H54 (cell line): ENCODE measurements around the gene DCAF4.
A peak's percentile ranks its signal among the peaks of the same experiment; 100 is the strongest.
"Not testable (repeated sequence)": the region's sequence is repeated elsewhere in the genome, so short reads cannot be mapped to it uniquely, and the experiment has no call there.

Experiments used
- DNase-seq: peaks from one replicate; pipeline ENCODE4 v3.0.0; 2011; ENCODE audit warnings: low spot score, mixed read lengths; ENCODE audit not compliant: insufficient read length
- FAIRE-seq: peaks from 3 replicates; lab custom pipeline; 2011; peaks lifted over from hg19 to GRCh38; lab: Jason Lieb, UNC
- POLR2A ChIP-seq: IDR thresholded peaks from 2 replicates; pipeline ENCODE4 v1.6.1; 2011; ENCODE audit warnings: low read depth, mild to moderate bottlenecking, low read length

The DCAF4 gene

GRCh38 chr14:72958548-72958947 lies 32.3 kb downstream of the DCAF4 start:
- no peak for TF ChIP-seq POLR2A
- DNase-seq = no peak
- no peak for FAIRE-seq

DNA sequence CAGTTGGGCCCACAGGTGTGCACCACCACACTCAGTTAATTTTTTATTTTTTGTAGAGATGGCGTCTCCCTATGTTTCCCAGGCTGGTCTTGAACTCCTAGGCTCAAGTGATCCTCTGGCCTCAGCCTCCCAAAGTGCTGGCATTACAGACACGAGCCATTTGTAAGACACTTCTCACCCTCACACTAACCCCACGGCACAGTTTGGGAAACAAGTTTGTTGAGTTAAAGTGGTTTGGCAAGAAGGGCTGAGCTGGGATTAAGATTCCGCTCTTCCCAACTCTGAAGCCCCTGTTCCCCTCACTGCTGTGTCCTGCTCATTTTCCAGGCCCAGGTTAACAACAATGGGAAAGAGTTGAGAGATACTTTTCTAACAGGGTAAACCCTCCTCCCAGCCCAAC lies 34.8 kb downstream of the DCAF4 start:
- not testable (repeated sequence) for FAIRE-seq, DNase-seq

DNA sequence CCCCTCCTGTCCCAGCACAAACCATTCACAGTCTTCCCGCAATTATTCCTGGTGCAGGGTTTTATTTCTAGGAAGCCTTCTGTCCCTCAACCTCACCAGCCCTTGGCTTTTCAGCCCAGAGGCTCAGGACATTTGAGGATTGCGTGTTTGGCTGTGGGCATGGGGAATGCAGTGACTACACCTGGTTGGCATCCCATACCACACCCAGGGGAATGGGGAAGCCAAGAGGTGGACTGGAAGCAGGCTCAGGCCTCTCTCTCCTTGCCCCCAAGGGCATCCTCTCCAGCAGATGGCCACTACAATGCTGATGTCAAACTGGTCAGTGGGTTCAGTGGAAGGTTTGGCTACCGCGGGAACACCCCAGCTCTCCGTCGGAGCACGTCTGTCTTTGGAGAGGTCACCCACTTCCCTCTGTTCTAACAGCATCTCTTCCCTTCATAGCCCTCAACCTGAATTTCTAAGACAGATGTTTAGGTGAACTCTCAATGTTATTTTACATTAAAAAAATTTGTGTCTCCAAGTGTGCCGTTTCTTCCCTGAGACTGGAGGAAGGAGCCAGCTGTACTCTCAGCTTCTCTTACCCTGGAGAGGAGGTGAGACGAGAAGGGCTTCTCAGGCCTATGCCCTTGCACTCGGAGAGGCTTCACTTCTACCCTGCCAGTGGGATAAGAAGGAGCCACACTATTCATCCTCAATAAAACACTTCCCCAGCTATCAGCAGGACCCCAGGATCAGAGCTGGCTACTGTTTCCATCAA lies 35.5 kb downstream of the DCAF4 start:
- DNase-seq = peak; percentile 82
- FAIRE-seq = peak; percentile 68
- no peak for TF ChIP-seq POLR2A

- not testable (repeated sequence) for DNase-seq
Measured at GRCh38 chr14:72962336-72962754, 36.1 kb downstream of the DCAF4 start.

GRCh38 chr14:72962829-72963312 lies 36.6 kb downstream of the DCAF4 start:
- peak; percentile 71 for FAIRE-seq
- peak; percentile 91 for DNase-seq
- TF ChIP-seq POLR2A = no peak

More at GRCh38 chr14:72962336-72962754, 36.1 kb downstream of the DCAF4 start:
- FAIRE-seq = not testable (repeated sequence)

DNA sequence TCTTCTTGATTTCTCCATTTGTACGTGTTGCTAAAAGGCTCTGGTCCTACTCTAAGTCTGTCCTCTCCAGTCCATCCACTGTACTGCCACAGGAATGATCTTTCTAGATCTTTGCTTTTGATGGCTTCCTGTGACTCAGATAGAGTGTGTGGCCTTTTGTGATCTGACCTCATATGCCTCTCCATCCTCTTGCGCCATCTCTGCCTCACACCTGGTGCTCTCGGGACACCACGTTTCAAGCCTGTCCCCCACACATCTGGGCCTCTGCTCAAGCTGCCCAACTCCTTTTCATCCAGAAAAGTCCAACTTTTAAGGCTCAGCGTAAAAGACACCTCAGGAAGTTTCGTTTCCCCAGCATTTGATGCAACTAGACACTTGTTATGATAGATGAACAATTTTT lies 39.0 kb downstream of the DCAF4 start:
- no peak for FAIRE-seq

GRCh38 chr14:72966038-72966437 lies 39.8 kb downstream of the DCAF4 start:
- no peak for FAIRE-seq
- TF ChIP-seq POLR2A = no peak
- DNase-seq = no peak

More for the DNA sequence above, 39.0 kb downstream of the DCAF4 start:
- DNase-seq = peak; percentile 38
- no peak for TF ChIP-seq POLR2A

GRCh38 chr14:72968316-72968715 lies 42.1 kb downstream of the DCAF4 start:
- DNase-seq = no peak
- no peak for TF ChIP-seq POLR2A
- FAIRE-seq = no peak

GRCh38 chr14:72970058-72970630 lies 43.9 kb downstream of the DCAF4 start:
- no peak for TF ChIP-seq POLR2A
- FAIRE-seq = no peak

DNA sequence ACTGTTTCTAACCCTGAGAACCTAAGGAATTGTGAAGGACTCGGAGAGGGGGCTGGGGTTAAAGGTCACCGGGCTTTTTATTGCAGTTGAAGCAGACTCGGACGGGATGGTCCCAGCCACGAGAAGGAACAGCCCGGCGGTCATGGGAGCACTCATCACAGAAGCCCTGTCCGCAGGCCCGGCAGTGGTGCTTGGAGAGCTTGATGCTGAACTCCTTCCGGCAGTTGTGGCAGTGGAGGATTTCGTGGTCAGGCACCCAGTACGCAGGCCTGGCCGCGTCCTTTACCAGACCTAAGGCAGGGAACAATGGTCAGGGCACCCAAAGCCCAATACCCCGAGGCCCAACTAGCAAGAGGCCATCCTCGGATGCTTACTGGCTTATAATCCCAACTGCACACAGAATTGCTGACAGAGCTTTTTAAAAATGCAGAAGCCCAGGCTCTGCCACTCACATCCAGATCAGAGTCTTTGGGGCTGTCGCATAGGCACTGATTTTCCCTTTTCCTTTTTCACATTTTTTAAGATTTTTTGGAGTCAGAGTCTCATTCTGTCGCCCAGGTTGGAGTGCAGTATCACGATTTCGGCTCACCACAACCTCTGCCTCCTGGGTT lies 44.7 kb downstream of the DCAF4 start:
- FAIRE-seq = no peak
- TF ChIP-seq POLR2A = no peak
- no peak for DNase-seq

More at GRCh38 chr14:72970058-72970630, 43.9 kb downstream of the DCAF4 start:
- no peak for DNase-seq

DNA sequence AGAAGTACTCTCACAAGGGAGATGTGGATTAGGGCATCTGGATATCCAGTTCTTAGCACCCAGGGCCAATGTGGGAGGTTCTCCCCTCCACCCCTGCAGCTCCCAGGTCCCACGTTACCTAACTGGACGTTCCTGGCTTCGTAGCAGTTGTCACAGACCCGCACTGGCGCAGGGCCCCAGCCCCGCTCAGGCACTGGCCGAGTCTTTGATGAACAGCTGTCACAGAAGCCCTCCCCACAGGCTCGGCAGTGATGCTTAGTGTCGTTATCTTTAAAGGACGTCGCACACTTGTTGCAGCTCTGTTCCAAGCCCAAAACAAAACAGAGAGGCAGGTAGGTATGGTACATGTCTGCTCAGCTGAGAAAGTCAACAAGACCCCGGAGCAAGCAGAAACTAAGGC lies 48.4 kb downstream of the DCAF4 start:
- DNase-seq (no peak), FAIRE-seq (no peak)

GRCh38 chr14:72975770-72976169 lies 49.5 kb downstream of the DCAF4 start:
- DNase-seq = no peak

More for the DNA sequence above, 48.4 kb downstream of the DCAF4 start:
- TF ChIP-seq POLR2A = no peak

GRCh38 chr14:72978856-72979255 lies 52.6 kb downstream of the DCAF4 start:
- FAIRE-seq (no peak), DNase-seq (no peak)
- no peak for TF ChIP-seq POLR2A

More at GRCh38 chr14:72975770-72976169, 49.5 kb downstream of the DCAF4 start:
- no peak for FAIRE-seq
- no peak for TF ChIP-seq POLR2A

DNA sequence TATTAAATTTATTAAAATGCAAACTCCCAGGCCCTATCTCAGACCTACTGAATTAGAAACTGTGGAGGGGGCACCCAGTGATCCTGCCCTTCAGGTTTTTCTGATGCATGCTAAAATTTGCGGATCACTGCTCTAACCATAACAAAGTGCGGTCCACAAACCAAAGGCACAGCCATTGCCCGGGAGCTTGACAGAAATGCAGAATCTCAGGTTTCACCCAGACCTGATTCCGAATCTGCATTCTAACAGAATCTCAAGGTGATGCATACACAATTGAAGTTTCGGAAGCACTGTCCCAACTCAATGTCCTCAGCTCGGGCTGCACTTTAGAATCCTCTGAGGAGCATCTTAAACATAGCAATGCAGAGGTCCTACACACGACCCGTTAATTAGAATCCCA lies 54.6 kb downstream of the DCAF4 start:
- DNase-seq (no peak), FAIRE-seq (no peak)
- no peak for TF ChIP-seq POLR2A
